COLO668 (cell line): Measurements from ENCODE around the gene ZNF14.
A peak's percentile ranks its signal among the peaks of the same experiment; 100 is the strongest.
"Not testable (repeated sequence)": the region's sequence is repeated elsewhere in the genome, so short reads cannot be mapped to it uniquely, and the experiment has no call there.

ENCODE experiments used
- DNase-seq: peaks from one replicate; lab custom pipeline; 2025; ENCODE audit not compliant: unreplicated experiment; lab: John Stamatoyannopoulos, UW

Gene ZNF14

DNA sequence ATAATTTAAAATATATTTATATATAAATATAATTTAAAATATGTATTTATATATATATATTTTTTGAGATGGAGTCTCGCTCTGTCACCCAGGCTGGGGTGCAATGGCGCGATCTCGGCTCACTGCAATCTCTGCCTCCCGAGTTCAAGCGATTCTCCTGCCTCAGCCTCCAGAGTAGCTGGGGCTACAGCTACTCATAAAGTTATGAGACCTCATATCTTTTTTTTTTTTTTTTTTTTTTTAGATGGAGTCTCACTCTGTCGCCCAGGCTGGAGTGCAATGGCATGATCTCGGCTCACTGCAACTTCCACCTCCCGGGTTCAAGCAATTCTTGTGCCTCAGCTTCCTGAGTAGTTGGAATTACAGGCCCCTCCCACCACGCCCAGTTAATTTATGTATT is 43.9 kb downstream of the ZNF14 start:
- DNase-seq: not testable (repeated sequence)

DNA sequence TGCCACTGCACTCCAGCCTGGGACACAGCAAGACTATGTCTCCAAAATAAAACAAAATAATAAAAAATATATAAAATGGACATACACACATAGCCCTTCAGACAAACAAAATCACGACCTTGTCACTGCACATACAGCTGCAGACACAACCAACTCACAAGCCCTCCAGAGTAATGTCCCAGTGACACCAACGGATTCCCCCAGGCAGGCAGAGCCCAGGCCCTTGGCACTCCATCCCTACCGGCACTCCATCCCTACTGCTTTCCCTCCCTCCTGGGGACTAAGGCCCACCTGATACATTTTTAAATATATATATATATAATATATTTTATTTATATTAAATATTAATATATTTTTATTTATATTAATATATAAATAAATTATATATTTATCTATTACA is 45.8 kb downstream of the ZNF14 start:
- peak; percentile 7 for DNase-seq

GRCh38 chr19:19686580-19686979 is 46.3 kb downstream of the ZNF14 start:
- no peak for DNase-seq

- DNase-seq: not testable (repeated sequence)
Measured at GRCh38 chr19:19686119-19686518, 46.8 kb downstream of the ZNF14 start.

GRCh38 chr19:19679176-19680073 is 53.5 kb downstream of the ZNF14 start:
- no peak for DNase-seq

DNA sequence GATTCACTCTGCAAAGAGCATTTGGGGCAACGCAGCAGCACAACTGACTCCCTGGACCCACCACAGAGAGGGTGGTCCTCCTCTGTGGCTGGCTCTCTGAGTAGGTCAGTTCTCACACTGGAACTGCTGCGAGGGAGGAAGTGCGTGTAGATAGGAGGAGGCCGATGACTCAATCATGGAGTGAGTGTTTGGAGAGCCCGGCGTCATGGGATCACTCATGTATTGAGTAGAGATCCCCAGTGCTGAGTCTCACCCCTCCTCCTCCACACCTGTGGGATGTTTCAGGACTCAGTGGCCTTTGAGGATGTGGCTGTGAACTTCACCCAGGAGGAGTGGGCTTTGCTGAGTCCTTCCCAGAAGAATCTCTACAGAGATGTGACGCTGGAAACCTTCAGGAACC is 55.3 kb downstream of the ZNF14 start:
- DNase-seq: no peak

DNA sequence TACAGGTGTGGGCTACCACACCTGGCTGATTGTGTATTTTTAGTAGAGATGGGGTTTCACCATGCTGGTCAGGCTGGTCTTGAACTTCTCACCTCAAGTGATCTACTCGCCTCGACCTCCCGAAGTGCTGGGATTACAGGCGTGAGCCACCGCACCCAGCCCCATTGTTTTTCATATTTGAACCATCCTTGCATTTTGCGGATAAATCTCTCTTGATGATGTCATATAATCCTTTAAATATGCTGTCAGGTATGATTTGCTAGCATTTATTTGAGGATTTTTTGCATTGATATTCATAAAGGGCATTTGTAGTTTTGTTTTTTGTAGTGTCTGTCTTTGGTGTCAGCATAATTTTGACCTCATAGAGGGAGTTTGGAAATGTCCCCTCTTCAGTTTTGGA is 58.6 kb downstream of the ZNF14 start:
- DNase-seq: no peak

GRCh38 chr19:19672816-19673215 is 60.1 kb downstream of the ZNF14 start:
- DNase-seq: no peak

DNA sequence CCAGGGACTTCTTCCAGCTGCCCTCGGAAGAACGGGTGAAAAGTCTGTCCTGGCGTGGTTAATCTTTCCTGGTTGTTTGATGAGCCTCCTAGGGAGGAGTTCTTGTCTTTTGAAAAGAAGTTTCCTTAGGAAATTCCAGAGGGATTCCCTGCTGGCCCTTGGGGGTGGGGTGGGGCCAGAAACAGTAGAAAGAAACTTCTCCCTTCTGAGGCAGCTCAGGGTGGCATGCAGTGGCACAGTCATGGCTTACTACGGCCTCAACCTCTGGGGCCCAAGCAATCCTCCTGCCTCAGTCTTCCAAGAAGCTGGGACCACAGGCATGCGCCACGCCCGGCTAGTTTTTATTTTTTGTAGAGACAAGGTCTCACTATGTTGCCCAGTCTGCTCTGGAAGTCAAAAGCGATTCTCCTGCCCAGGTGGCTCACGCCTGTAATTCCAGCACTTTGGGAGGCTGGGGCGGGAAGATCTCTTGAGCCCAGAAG is 62.8 kb downstream of the ZNF14 start:
- DNase-seq: no peak

DNA sequence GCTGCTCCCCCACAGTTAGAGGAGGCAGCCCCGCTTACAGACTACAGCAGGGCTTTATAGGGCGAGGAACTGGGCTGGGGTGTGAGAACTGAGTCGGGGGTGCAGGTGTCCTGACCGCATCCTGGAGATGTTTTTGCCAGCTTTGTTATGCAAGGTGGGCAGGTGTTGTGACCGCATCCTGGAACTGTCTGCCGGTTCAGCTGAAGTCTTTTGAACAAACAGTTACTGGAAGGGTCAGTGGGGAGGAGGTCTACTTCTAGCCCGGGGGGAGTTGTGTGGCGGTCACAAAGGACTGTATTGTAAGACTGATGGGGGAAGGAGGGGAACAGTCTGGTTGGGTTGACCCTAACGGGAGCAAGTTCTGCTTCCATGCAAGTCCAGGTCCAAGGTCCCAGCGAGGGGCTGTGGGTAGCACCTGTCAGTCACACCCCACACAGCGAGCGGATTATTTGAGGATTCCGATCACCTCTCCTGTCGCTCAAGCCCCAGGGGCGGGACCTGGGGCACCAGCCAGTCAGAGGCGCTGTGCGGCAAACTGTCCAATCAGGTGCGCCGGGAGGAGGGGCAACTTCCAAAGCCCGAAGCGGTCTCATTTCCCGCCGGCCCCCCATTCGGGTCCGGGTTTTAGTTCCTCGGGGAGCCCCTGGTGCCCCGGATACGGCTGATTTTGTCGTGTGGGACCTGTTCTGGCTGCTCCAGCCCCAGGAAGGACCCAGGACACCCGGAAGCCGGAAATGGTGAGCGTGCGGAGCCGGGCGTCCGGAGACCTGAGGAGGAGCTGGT is 64.5 kb downstream of the ZNF14 start, which contains the start of gene ZNF101:
TSS of gene ZNF101 (plus strand) at position 610 of the 783 bp plus-strand sequence. CDS start at position 735, 125 bp downstream.
- DNase-seq: peak; percentile 95

GRCh38 chr19:19665420-19665948 is 67.4 kb downstream of the ZNF14 start:
- not testable (repeated sequence) for DNase-seq

DNA sequence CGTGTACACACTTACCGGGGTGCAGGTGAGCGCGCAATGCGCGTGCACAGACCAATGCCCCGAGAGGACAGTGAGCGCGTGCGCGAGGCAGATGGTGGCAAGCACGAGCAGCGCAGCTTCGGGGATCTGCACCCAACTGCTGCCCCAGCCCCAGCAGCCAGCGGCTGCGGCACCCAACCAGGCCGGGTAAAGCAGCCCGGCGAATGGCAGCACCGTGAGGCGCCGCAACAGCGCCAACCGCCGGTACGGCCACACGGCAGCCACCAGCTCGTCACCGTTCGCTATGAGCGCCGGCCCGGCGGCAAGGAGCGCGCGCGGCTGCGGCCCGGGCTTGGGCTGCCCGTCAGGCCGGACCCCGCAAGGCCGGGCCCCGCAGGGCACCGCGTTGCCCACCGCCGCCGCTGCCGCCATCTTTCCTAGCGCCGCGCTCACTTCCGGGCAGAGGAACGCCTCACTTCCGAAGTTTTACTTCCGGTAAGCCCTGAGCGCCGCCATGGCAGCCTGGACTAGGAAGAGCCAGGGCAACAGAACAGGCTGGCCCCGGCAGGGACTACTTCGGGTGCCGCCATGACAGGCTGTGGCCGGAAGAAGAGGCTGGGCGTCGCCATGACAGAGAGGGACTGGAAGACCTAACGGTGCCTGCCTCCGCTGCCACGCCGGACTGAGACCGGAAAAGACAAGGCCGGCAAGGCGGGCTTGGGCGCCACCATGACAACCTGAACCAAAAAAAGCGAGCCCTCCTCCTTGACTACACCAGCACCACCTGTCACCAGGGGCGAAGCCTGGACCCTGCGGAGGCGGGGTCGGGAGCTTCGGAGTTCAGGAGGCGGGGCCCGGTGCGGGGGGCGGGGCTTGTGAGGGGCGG is 69.4 kb downstream of the ZNF14 start, which contains the start of gene ATP13A1:
TSS of gene ATP13A1 (minus strand) at position 421 of the 865 bp plus-strand sequence. CDS start at position 411, 10 bp downstream.
- DNase-seq: peak; percentile 97

DNA sequence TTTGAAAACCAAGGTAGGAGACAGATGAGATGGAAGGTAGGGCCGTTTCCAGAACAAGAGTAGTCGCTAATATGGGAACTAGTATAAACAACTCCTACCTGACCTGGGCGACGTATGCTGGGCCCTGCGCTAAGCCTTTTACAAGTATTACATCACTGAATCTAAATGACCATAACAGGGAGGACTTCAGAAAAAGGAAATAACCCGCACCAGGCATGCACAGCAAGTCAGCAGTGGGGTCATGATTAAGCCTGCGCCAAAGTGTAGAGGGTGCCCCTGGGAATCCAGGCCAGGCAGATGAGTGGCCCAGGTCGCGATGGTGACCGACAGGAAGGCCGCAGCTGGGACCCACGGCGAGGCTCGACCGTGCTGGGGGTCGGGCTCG is 70.0 kb downstream of the ZNF14 start:
- no peak for DNase-seq

GRCh38 chr19:19662344-19662743 is 70.6 kb downstream of the ZNF14 start:
- no peak for DNase-seq

GRCh38 chr19:19661675-19662251 is 71.1 kb downstream of the ZNF14 start:
- no peak for DNase-seq

GRCh38 chr19:19661141-19661674 is 71.7 kb downstream of the ZNF14 start:
- DNase-seq: no peak
